Measurements from ENCODE around the gene ENC1. TPM values are rescaled to one million over a fixed set of nuclear protein-coding genes. Genes with fewer than 3 reads are reported as not detected.

ENC1 gene
- total RNA-seq, 4 donors from 2014 or later, result 3.4 to 7.8 (median 4.5) TPM

DNA sequence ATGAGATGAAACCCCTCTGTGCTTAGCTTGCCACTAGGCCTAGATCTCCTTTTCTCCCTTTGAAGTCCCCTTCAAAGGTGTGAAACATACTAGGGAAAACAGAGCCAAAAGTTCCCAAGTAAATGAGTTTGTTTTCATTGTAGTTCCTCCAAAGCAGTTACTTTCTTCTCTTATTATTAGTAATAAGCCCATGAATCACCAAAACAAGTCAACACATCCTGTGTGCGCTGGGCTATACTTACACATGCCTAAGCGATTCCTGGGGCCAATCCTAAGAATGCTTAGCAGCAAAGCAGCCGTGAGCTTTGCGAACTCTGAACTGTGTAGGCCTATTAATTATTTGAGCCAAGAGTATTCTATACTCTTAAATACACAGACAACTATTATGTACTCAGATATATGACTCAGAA, 7.6 kb downstream of the ENC1 start:
- Histone ChIP-seq H3K27me3 (no peaks in the 10 kb centered on the region), H3K27ac (no peak overlapping the region), H3K36me3 (no peaks in the 10 kb centered on the region), H3K4me1 (peaks cover 8 to 18% of the 10 kb centered on the region in 2 donors), H3K4me3 (replicated peaks in 1 of 3) (no peak overlapping the region), H3K9me3 (no peaks in the 10 kb centered on the region)
- no peak for DNase-seq
- intact Hi-C loops (cut with DNase I), result no loop called here
- WGBS, 2 donors, result 87 to 93% methylated on average over 4 of the region's 4 CpGs
- no peak for TF ChIP-seq POLR2A (IDR thresholded peaks at IDR 0.05)
- TF ChIP-seq, protein P1, sequence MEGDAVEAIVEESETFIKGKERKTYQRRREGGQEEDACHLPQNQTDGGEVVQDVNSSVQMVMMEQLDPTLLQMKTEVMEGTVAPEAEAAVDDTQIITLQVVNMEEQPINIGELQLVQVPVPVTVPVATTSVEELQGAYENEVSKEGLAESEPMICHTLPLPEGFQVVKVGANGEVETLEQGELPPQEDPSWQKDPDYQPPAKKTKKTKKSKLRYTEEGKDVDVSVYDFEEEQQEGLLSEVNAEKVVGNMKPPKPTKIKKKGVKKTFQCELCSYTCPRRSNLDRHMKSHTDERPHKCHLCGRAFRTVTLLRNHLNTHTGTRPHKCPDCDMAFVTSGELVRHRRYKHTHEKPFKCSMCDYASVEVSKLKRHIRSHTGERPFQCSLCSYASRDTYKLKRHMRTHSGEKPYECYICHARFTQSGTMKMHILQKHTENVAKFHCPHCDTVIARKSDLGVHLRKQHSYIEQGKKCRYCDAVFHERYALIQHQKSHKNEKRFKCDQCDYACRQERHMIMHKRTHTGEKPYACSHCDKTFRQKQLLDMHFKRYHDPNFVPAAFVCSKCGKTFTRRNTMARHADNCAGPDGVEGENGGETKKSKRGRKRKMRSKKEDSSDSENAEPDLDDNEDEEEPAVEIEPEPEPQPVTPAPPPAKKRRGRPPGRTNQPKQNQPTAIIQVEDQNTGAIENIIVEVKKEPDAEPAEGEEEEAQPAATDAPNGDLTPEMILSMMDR (IDR thresholded peaks at IDR 0.05), result no peak

DNA sequence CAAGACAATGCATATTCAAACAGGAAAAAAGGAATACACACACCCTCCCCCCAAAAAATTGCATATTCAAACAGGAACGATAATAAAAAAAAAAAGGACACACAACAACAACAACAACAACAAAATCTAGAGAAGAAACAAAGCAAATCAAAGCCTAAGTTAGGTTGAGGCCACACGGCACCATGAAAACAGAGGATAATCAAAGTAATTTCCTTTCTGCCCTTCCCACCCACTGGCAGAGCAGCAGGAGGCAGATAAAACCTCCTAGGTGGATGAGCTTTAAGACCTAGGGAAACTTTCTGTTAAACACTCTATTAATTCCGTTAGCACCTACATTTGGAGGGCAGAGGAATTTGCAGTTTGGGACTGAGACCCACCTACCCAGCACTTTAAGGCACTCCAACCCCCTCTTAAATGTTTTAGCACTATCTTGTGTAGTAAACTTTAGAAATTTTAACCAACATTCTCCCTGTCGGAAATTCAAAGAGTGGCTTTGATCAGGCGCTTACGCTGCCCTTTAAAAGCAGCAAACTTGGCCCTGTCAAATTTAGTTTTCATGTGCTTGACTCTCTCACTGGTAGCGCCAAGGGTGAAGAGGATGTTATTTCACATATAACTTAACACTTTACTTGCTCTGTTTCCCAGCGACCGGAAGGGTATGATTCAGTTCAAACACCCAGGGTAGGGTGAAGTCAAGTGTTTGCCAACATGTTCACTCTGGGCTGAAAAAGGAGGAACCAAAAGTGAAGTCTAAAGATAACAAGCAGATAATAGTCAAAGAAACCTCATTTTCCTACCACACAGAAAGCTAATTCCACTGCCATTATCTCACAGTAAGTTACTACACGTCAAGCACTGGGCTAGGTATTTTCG, 9.2 kb downstream of the ENC1 start:
- TF ChIP-seq, protein P1 (IDR thresholded peaks at IDR 0.05), result no peak
- TF ChIP-seq POLR2A (IDR thresholded peaks at IDR 0.05), result no peak
- H3K27me3 ChIP-seq, result no peaks in the 10 kb centered on the region
- peak overlapping the region; percentile 3 to 55 (median 37) for H3K27ac ChIP-seq
- no peak overlapping the region for H3K4me3 ChIP-seq (replicated peaks in 1 of 3)
- intact Hi-C loops (cut with DNase I), result no loop called here
- H3K36me3 ChIP-seq, result no peaks in the 10 kb centered on the region
- peaks cover 8 to 18% of the 10 kb centered on the region in 2 donors for H3K4me1 ChIP-seq
- no peaks in the 10 kb centered on the region for H3K9me3 ChIP-seq
- 28 to 36% methylated on average over 11 of the region's 11 CpGs for WGBS, 2 donors
- DNase-seq, result peak in 1 of 2 donors; percentile 6

- Histone ChIP-seq H3K27ac (peak overlapping the region in 1 of 3 donors; percentile 55), H3K27me3 (no peaks in the 10 kb centered on the region), H3K4me1 (peaks cover 8 to 18% of the 10 kb centered on the region in 2 donors), H3K9me3 (no peaks in the 10 kb centered on the region), H3K4me3 (replicated peaks in 1 of 3) (no peak overlapping the region), H3K36me3 (no peaks in the 10 kb centered on the region)
- TF ChIP-seq POLR2A (IDR thresholded peaks at IDR 0.05), result no peak
- TF ChIP-seq, protein P1 (IDR thresholded peaks at IDR 0.05), result no peak
- intact Hi-C loops (cut with DNase I), result no loop called here
- peak in 1 of 2 donors; percentile 24 for DNase-seq
- WGBS, 2 donors, result 62 to 73% methylated on average over 7 of the region's 7 CpGs
These were observed 10.0 kb downstream of the ENC1 start for GRCh38 chr5:74630453-74631066.

- H3K4me3 ChIP-seq (replicated peaks in 1 of 3), result no peak overlapping the region
- no peak for DNase-seq
- H3K4me1 ChIP-seq, result peaks cover 8 to 18% of the 10 kb centered on the region in 2 donors
- H3K27me3 ChIP-seq, result no peaks in the 10 kb centered on the region
- TF ChIP-seq, protein P1 (IDR thresholded peaks at IDR 0.05), result no peak
- no peak for TF ChIP-seq POLR2A (IDR thresholded peaks at IDR 0.05)
- intact Hi-C loops (cut with DNase I), result no loop called here
- 79 to 83% methylated on average over 4 of the region's 4 CpGs for WGBS, 2 donors
- no peaks in the 10 kb centered on the region for H3K36me3 ChIP-seq
- no peaks in the 10 kb centered on the region for H3K9me3 ChIP-seq
- H3K27ac ChIP-seq, result no peak overlapping the region
These were observed 11.2 kb downstream of the ENC1 start for GRCh38 chr5:74629326-74629725.

- Histone ChIP-seq H3K4me1 (peaks cover 8 to 18% of the 10 kb centered on the region in 2 donors), H3K9me3 (no peaks in the 10 kb centered on the region), H3K27ac (no peak overlapping the region), H3K27me3 (no peaks in the 10 kb centered on the region), H3K4me3 (replicated peaks in 1 of 3) (no peak overlapping the region), H3K36me3 (no peaks in the 10 kb centered on the region)
- TF ChIP-seq, protein P1 (IDR thresholded peaks at IDR 0.05), result no peak
- no peak for TF ChIP-seq POLR2A (IDR thresholded peaks at IDR 0.05)
- no peak for DNase-seq
- intact Hi-C loops (cut with DNase I), result no loop called here
- WGBS, 2 donors, result 66 to 82% methylated on average over 6 of the region's 6 CpGs
These were observed 12.2 kb downstream of the ENC1 start for GRCh38 chr5:74628359-74628758.

Measured in thyroid gland (tissue), 4 donors.